Measurements from ENCODE around the gene MTA1. TPM values are rescaled to one million over a fixed set of nuclear protein-coding genes. Genes with fewer than 3 reads are reported as not detected.

The MTA1 gene
- total RNA-seq, 1 experiment from 2014 or later: 166 TPM

GRCh38 chr14:105490572-105491365, 71.1 kb downstream of the MTA1 start, which contains the start of gene TEDC1:
TEDC1 (plus strand) TSS chr14:105491246; CDS start chr14:105491376, 130 bp downstream.
- TF ChIP-seq CTCF (IDR thresholded peaks at IDR 0.05; ENCODE audit: unreplicated experiment): peak; percentile 83
- Mint-ChIP-seq H3K4me1 (ENCODE audit: insufficient read depth, unreplicated experiment) (peaks cover 5% of the 10 kb centered on the region), H3K27me3 (ENCODE audit: insufficient read depth, unreplicated experiment) (no peaks in the 10 kb centered on the region), H3K27ac (ENCODE audit: low read depth, unreplicated experiment) (peak within 1 kb of the TSS; percentile 88), H3K9me3 (ENCODE audit: unreplicated experiment) (no peaks in the 10 kb centered on the region), H3K36me3 (ENCODE audit: insufficient read depth, unreplicated experiment) (peaks cover 14% of the 10 kb centered on the region), H3K4me3 (ENCODE audit: unreplicated experiment) (peak within 1 kb of the TSS; percentile 78)
- BruUV-seq (replicated peaks): TSS peak; percentile 48
- CTCF ChIA-PET: interaction anchor here (0.7 to 2.5 kb wide), 14 partner anchors 9 to 393 kb away, joined by 3 to 45 read pairs (median 5); partner anchors contain the start of gene PACS2
- POLR2A ChIA-PET: interaction anchor here (0.7 to 1.8 kb wide), 7 partner anchors 10 to 402 kb away, joined by 3 to 30 read pairs (median 4); partner anchors contain the start of genes PACS2 and TEX22
- intact Hi-C loops (cut with micrococcal nuclease): loop anchor here (1.0 to 2.0 kb wide), 4 partner anchors 9 to 119 kb away; no protein-coding TSS in a partner anchor
- DNase-seq (ENCODE audit: unreplicated experiment): peak; percentile 100

- CTCF ChIA-PET: interaction anchor here (0.6 to 1.1 kb wide), 4 partner anchors 10 to 286 kb away, joined by 3 to 9 read pairs (median 3); no protein-coding TSS in a partner anchor
- H3K27ac Mint-ChIP-seq (ENCODE audit: low read depth, unreplicated experiment): peak overlapping the region; percentile 88
- no TSS peak for BruUV-seq (replicated peaks)
- intact Hi-C loops (cut with micrococcal nuclease): loop anchor here (2.0 kb wide), 1 partner anchor 37 kb away; no protein-coding TSS in a partner anchor
- no peaks in the 10 kb centered on the region for H3K27me3 Mint-ChIP-seq (ENCODE audit: insufficient read depth, unreplicated experiment)
- DNase-seq (ENCODE audit: unreplicated experiment): peak; percentile 74
- no peaks in the 10 kb centered on the region for H3K9me3 Mint-ChIP-seq (ENCODE audit: unreplicated experiment)
- peak overlapping the region; percentile 78 for H3K4me3 Mint-ChIP-seq (ENCODE audit: unreplicated experiment)
- H3K36me3 Mint-ChIP-seq (ENCODE audit: insufficient read depth, unreplicated experiment): peaks cover 14% of the 10 kb centered on the region
- POLR2A ChIA-PET: interaction anchor here (0.7 kb wide), 2 partner anchors 93 to 120 kb away, joined by 3 to 5 read pairs; no protein-coding TSS in a partner anchor
- no peak for TF ChIP-seq CTCF (IDR thresholded peaks at IDR 0.05; ENCODE audit: unreplicated experiment)
- H3K4me1 Mint-ChIP-seq (ENCODE audit: insufficient read depth, unreplicated experiment): peaks cover 5% of the 10 kb centered on the region
These were observed 71.8 kb downstream of the MTA1 start for GRCh38 chr14:105491366-105491973.

GRCh38 chr14:105492031-105492970, 72.7 kb downstream of the MTA1 start:
- H3K27me3 Mint-ChIP-seq (ENCODE audit: insufficient read depth, unreplicated experiment): no peaks in the 10 kb centered on the region
- TF ChIP-seq CTCF (IDR thresholded peaks at IDR 0.05; ENCODE audit: unreplicated experiment): no peak
- intact Hi-C loops (cut with micrococcal nuclease): no loop called here
- peak overlapping the region; percentile 88 for H3K27ac Mint-ChIP-seq (ENCODE audit: low read depth, unreplicated experiment)
- H3K4me3 Mint-ChIP-seq (ENCODE audit: unreplicated experiment): peak overlapping the region; percentile 78
- H3K4me1 Mint-ChIP-seq (ENCODE audit: insufficient read depth, unreplicated experiment): peaks cover 5% of the 10 kb centered on the region
- BruUV-seq (replicated peaks): TSS peak; percentile 58
- no peaks in the 10 kb centered on the region for H3K9me3 Mint-ChIP-seq (ENCODE audit: unreplicated experiment)
- ChIA-PET CTCF (interaction anchor here (0.5 to 1.1 kb wide), 5 partner anchors 11 to 287 kb away, joined by 3 to 9 read pairs (median 3); no protein-coding TSS in a partner anchor), POLR2A (interaction anchor here (0.7 kb wide), 2 partner anchors 94 to 121 kb away, joined by 3 to 5 read pairs; no protein-coding TSS in a partner anchor)
- DNase-seq (ENCODE audit: unreplicated experiment): no peak
- peaks cover 14% of the 10 kb centered on the region for H3K36me3 Mint-ChIP-seq (ENCODE audit: insufficient read depth, unreplicated experiment)

All from MCF 10A (cell line).